Measurements from ENCODE around the gene COL13A1.

- TF ChIP-seq CTCF (IDR thresholded peaks at IDR 0.05 in 8 of 11, conservative IDR thresholded peaks at IDR 0.05 in 3 of 11) (no peak), POLR2A (IDR thresholded peaks at IDR 0.05) (no peak)
Measured at GRCh38 chr10:69855346-69856111, 53.8 kb downstream of the COL13A1 start.
